Activated T-cell treated with anti-CD3 and anti-CD28 coated beads, Interleukin-2, amount 50 U/mL, for 48 hours (primary cell): ENCODE measurements around the gene TOX4.

ENCODE experiments used
- DNase-seq, 2 experiments: peaks; one replicate each; pipeline ENCODE4 v3.0.0-alpha.2; 2020

TOX4 gene

DNA sequence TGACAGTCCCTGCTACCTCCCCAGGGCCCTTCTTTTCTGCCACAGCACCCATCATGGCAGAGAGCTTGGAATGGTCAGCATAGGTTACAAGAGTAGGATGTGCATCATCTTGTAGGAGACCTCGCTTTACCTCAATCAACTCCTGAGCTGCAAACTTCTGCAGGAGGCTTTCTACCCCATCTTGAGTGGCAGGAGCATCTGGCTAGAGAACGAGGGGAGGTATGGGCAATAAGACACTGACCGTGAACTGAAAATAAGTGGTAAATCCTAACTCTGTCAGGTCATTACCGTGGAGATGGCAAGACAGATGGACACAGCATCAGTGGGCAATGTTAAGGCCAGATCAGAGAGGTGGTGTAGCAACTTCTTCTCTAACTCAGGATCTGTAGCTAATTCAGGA is 26.4 kb downstream of the TOX4 start:
- no peak for DNase-seq

- DNase-seq, result no peak
Measured at GRCh38 chr14:21505012-21505553, 28.1 kb downstream of the TOX4 start.

GRCh38 chr14:21506557-21506956 is 29.6 kb downstream of the TOX4 start:
- no peak for DNase-seq

DNA sequence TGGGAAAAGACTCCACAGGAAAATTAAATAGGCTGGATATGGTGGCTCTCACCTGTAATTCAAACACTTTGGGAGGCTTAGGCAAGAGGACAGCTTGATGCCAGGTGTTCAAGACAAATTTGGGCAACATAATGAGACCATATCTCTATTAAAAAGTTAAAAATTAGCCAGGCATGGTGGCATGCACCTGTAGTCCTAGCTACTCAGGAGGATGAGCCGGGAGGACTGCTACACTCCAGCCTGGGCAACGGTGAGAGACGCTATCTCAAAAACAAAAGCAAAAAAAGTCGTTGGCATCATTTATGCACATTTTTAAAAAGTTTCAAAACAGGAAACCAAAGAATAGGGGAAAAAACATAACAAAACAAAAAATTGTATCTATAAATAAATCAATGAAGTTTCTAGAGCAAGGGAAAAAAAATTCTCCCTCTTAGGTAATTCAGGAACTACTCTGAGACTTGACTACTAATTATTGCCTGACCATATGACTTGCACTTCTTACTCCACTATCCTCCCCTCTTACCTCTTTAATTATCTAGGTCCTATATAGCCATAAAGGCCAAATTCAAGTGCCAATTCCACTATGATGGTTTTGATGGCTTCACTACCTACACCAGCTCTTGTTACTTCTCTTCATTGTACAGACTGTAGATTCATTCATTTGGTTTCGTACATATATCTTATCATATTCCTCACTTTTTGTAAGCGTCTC is 32.6 kb downstream of the TOX4 start:
- DNase-seq, result no peak

GRCh38 chr14:21510735-21511657 is 34.0 kb downstream of the TOX4 start, which contains the start of gene METTL3:
Gene METTL3, minus strand, starts transcription at chr14:21511340. Its CDS starts 117 bp downstream, at chr14:21511223.
- peak; percentile 92 to 93 for DNase-seq

- no peak for DNase-seq
Measured at GRCh38 chr14:21514341-21514740, 37.3 kb downstream of the TOX4 start.

DNA sequence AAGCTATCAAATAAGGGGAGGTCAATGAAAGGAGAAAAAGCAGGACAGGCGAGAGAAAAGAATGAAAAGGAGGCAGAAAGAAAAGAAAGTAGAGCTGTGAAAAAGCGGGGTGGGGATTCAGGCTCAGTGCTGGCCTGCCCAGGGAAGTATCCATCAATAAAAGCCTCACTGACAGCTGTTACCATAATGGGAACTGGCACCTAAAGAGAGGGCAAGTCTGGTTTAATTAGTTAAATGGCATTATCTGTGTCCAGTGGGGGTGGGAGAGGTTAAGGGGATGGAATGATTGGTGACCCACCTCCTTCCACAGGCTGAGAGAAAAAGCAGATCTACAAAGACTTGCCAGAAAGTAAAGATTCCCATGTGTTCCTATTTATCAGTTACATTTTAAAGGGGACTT is 41.7 kb downstream of the TOX4 start:
- no peak for DNase-seq

DNA sequence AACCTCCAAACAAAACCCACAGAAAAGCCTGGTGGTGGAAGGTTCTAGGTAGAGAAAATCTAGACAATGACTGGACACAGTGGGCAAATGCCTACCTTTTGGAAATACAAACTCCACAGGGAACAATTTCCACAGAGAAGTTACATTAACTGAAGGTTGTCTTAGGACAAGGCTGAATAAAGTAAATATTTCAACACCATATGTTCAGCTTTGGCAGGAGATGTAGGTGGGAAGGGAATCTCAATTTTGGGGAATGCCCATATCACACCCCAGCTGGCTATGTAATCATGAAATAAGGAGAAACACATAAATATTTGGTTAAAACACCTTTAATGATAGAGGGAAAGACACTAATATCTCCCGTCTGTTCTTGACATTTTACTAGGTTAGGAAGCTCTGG is 43.8 kb downstream of the TOX4 start:
- no peak for DNase-seq

DNA sequence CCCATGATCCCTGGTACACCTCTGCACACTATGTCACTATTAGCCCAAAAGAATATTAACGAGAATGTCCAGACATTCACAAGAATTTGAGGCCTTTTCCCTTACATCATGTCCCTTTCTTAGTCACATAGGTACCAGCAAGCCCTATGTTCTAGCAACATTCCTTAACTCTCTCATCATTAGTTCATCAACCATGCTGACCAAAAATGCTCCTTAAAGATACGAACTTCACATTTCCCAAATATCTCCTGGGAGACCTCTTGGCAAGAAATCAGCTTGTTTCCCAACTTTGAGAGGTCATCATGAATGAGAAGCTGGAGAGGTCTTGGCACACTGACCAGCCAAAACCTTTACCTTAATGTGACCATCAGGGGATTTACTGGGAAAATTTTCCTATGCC is 44.5 kb downstream of the TOX4 start:
- no peak for DNase-seq

GRCh38 chr14:21523203-21523602 is 46.2 kb downstream of the TOX4 start:
- no peak for DNase-seq

- no peak for DNase-seq
Measured at GRCh38 chr14:21524575-21525490, 47.8 kb downstream of the TOX4 start.

- no peak for DNase-seq
Measured at GRCh38 chr14:21525571-21525961, 48.6 kb downstream of the TOX4 start.

- peak; percentile 74 to 80 for DNase-seq
Measured at GRCh38 chr14:21525962-21526671, 49.1 kb downstream of the TOX4 start, which contains the start of gene SALL2. Gene SALL2, minus strand, starts transcription at chr14:21526346. Its CDS starts 219 bp downstream, at chr14:21526127.

- no peak for DNase-seq
Measured at GRCh38 chr14:21526672-21527317, 49.8 kb downstream of the TOX4 start.

DNA sequence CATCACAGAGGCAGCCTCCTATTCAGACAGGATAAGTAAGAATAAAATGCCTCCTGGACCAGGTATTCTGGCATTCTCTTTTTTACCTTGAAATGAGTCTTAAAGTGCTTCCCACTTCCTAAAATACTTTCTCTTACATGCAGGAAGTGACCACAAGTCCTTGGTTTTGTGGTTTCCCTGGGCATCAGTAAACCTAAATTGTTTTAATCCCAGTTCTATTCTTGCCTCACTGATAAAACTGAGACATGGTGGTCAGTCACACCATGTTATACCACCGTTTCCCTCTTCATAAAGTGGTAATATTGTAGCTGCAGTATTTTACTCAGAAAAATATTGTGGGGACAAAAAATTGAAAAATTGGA is 50.3 kb downstream of the TOX4 start:
- DNase-seq, result no peak

GRCh38 chr14:21528381-21529348 is 51.7 kb downstream of the TOX4 start:
- DNase-seq, result no peak

DNA sequence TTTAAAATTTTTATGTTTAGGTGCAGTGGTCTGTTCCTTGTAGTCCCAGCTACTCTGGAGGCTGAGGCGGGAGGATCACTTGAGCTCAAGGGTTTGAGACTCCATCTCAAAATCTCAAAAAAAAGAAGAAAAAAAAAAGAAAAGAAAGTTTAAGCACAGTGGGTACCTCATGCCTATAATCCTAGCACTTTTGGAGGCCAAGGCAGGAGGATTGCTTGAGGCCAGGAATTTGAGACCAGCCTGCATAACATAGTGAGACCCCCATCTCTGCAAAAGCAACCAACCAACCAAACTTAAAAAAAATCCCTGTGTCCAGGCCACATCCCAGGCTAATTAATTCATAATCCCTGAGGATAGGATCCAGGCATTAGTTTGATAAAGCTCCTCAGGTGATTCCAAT is 52.5 kb downstream of the TOX4 start:
- DNase-seq, result no peak

DNA sequence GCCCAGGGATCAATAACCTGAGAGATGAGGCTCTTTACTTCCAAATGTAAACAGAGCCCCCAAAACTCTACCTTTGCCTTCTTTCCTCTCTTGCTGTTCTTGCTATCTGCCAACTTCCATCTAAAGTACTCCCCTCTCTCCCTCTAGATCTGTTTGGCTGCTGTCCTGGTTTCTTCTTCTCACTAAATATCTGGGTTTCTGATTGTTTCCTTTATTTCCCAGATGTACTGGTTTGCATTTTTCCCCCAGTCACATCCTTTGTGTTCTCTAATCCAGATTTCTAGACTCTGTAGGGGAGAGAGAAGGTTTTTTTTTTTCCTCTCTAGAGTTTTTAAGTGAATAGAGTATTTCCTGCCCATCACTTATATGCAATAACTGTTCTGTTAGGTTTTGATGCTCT is 56.3 kb downstream of the TOX4 start:
- DNase-seq, result no peak

DNA sequence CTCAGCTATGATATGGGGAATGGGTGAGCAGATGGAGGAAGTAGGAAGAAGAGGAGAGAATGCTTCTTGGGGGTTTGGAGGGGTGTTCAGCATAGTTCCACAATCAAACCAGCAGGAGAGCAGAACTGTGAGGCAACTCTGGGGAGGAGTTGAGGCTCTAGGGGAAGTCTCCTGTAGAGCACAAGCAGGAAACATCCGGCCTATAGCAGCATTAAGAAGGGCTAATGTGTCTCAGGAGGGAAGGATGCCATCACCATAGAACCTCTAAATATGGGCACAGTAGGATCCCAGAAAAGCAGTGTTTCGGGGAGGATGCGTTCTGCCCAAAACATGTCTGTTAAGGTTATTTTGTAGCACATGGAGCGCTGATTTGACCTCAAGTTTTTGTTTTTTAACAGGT is 57.6 kb downstream of the TOX4 start:
- DNase-seq, result no peak
